Psoas muscle (tissue), 8 donors: ENCODE results near the gene LAMB4. TPM values are rescaled to one million over a fixed set of nuclear protein-coding genes. Genes with fewer than 3 reads are reported as not detected.

Experiments
- ATAC-seq, 4 donors: fragments of 200-7000 bp; cut with Tn5 transposase; one replicate each; pipeline ENCODE4 v1.9.1; 2020; ENCODE audit warnings: moderate library complexity in 3 of 4, mild to moderate bottlenecking in 2 of 4
- DNase-seq, 2 donors: peaks; one replicate each; pipeline ENCODE4 v3.0.0-alpha.2; 2020
- H3K27ac ChIP-seq: fragments of 200-600 bp; one replicate; pipeline ENCODE4 v1.8.0; 2022
- H3K27me3 ChIP-seq, 3 donors: fragments of 200-600 bp in 1 of 3; one replicate each; pipeline versions ENCODE4 v1.6.1 to v1.8.0; 2013 to 2022; ENCODE audit warnings: low read length in 2 of 3, mild to moderate bottlenecking in 2 of 3, moderate library complexity in 1 of 3; ENCODE audit not compliant: insufficient read depth in 3 of 3
- H3K36me3 ChIP-seq, 2 donors: fragments of 200-600 bp in 1 of 2; one replicate each; pipeline versions ENCODE4 v1.6.1 to v1.8.0; 2013 to 2022; ENCODE audit warnings: low read depth in 1 of 2, mild to moderate bottlenecking in 1 of 2, moderate library complexity in 1 of 2; ENCODE audit not compliant: insufficient read depth in 1 of 2
- H3K4me1 ChIP-seq: fragments of 200-600 bp; one replicate; pipeline ENCODE4 v1.8.0; 2022
- H3K4me3 ChIP-seq: fragments of 200-600 bp; one replicate; pipeline ENCODE4 v1.8.0; 2022; ENCODE audit warnings: mild to moderate bottlenecking
- H3K9me3 ChIP-seq: fragments of 200-600 bp; one replicate; pipeline ENCODE4 v1.8.0; 2022
- CTCF ChIP-seq: fragments of 200-600 bp; IDR thresholded peaks from one replicate; pipeline ENCODE4 v1.8.0; 2022; ENCODE audit warnings: antibody characterized with exemption
- WGBS, 3 donors: extraction: QIAGEN DNeasy Blood & Tissue Kit; methylation state at CpG; one replicate each; pipeline versions ENCODE4 v1.1.6 to v1.1.7; 2013; 5-methylcytosine and 5-hydroxymethylcytosine counted together
- intact Hi-C, 2 donors: fragments of 100-400 bp; cut with DNase I; formaldehyde crosslinking; loops; one replicate each; pipeline versions ENCODE4 v1.11.0 to v1.14.2; 2022
- polyA plus RNA-seq, 3 donors: library from polyadenylated mRNA; stranded (reverse); fragments of 200-250 nt; gene quantifications; one replicate each; pipeline ENCODE4 v1.2.3, GENCODE V29; 2013
- total RNA-seq, 4 donors: library from RNA; stranded (reverse); fragmentation: NEBNext Ultra II Directional in 2 of 4; extraction: Animal tissue kit (Norgen Biotek cat#: 25700) in 2 of 4; gene quantifications; one replicate each; pipeline versions ENCODE4 v1.2.1 to v1.2.4, GENCODE V29; 2021 to 2023
- donor health status: healthy with polysubstance abuse.
- donor health status: DM: no; HTN: no; CAD: no; lungs with moderate emphysema.
- donor health status: Bipolar disorder and iron deficiency.
- donor health status: healthy.
- donor health status: DM: yes; HTN: yes; CAD: no.
- donor health status: DM: no; HTN: no; CAD: no.
- donor health status: DM: no; HTN: no; CAD: no.
- donor health status: DM: yes; HTN: yes; CAD: no.

Gene LAMB4
- total and polyA plus RNA-seq, 7 donors: 0.01 to 0.51 (median 0.27) TPM; not detected in 2

GRCh38 chr7:108149908-108150307 is 19.7 kb upstream of the LAMB4 start:
- no peaks in the 10 kb centered on the region for H3K9me3 ChIP-seq
- H3K4me3 ChIP-seq: no peak overlapping the region
- no peaks in the 10 kb centered on the region for H3K27me3 ChIP-seq
- 58 to 67% (median 61%) methylated on average over 6 of the region's 6 CpGs for WGBS, 3 donors
- H3K4me1 ChIP-seq: no peaks in the 10 kb centered on the region
- ATAC-seq (no peak), DNase-seq (no peak)
- H3K27ac ChIP-seq: no peak overlapping the region
- intact Hi-C loops: loop anchor here (5.0 to 10.0 kb wide), 2 partner anchors 263 to 405 kb away; partner anchors contain the start of gene CBLL1 (in 1 of the 2)
- no peak for TF ChIP-seq CTCF
- no peaks in the 10 kb centered on the region for H3K36me3 ChIP-seq

DNA sequence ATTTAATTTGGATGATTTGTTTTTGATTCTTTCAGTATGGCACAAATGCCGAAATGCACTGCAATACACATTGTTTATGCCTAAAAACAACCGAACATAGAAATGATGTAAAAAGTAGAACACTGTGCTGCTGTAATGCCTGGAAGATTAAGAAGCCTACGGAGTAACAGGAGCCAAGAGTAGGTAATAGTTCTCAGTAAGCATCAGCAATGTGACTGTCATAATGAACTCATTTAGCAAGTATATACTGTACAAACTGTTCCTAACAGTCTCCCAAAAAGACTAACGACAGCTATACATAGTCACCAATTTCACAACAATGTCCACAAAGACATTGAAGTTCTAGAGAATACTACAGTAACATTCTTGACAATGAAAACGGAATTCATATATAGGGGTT is 19.0 kb upstream of the LAMB4 start:
- intact Hi-C loops: loop anchor here (5.0 to 10.0 kb wide), 2 partner anchors 262 to 404 kb away; partner anchors contain the start of gene CBLL1 (in 1 of the 2)
- no peak for TF ChIP-seq CTCF
- Histone ChIP-seq H3K4me3 (no peak overlapping the region), H3K4me1 (no peaks in the 10 kb centered on the region), H3K27ac (no peak overlapping the region), H3K36me3 (no peaks in the 10 kb centered on the region), H3K27me3 (no peaks in the 10 kb centered on the region), H3K9me3 (no peaks in the 10 kb centered on the region)
- 85 to 90% (median 85%) methylated on average over 5 of the region's 5 CpGs for WGBS, 3 donors
- DNase-seq (no peak), ATAC-seq (no peak)

- Histone ChIP-seq H3K4me1 (no peaks in the 10 kb centered on the region), H3K27ac (no peak overlapping the region), H3K27me3 (no peaks in the 10 kb centered on the region), H3K9me3 (no peaks in the 10 kb centered on the region), H3K36me3 (no peaks in the 10 kb centered on the region), H3K4me3 (no peak overlapping the region)
- ATAC-seq: no peak
- WGBS, 3 donors: 64 to 78% (median 66%) methylated on average over 6 of the region's 6 CpGs
- intact Hi-C loops: loop anchor here (5.0 to 10.0 kb wide), 2 partner anchors 260 to 402 kb away; partner anchors contain the start of gene CBLL1 (in 1 of the 2)
- no peak for TF ChIP-seq CTCF
- no peak for DNase-seq
Measured at GRCh38 chr7:108147031-108147563, 16.9 kb upstream of the LAMB4 start.

- peak; percentile 69 for TF ChIP-seq CTCF
- H3K4me1 ChIP-seq: no peaks in the 10 kb centered on the region
- H3K9me3 ChIP-seq: no peaks in the 10 kb centered on the region
- intact Hi-C loops: loop anchor here (5.0 to 10.0 kb wide), 2 partner anchors 259 to 401 kb away; partner anchors contain the start of gene CBLL1 (in 1 of the 2)
- no peak overlapping the region for H3K4me3 ChIP-seq
- 10 to 12% (median 11%) methylated on average over 12 of the region's 12 CpGs for WGBS, 3 donors
- no peaks in the 10 kb centered on the region for H3K36me3 ChIP-seq
- H3K27ac ChIP-seq: no peak overlapping the region
- DNase-seq (peak in 1 of 2 donors; percentile 33), ATAC-seq (peak; percentile 36 to 70 (median 58))
- no peaks in the 10 kb centered on the region for H3K27me3 ChIP-seq
Measured at GRCh38 chr7:108146070-108146842, 16.1 kb upstream of the LAMB4 start.
